Measurements from ENCODE around the gene ACTN1.
A peak's percentile ranks its signal among the peaks of the same experiment; 100 is the strongest.

Gene ACTN1

DNA sequence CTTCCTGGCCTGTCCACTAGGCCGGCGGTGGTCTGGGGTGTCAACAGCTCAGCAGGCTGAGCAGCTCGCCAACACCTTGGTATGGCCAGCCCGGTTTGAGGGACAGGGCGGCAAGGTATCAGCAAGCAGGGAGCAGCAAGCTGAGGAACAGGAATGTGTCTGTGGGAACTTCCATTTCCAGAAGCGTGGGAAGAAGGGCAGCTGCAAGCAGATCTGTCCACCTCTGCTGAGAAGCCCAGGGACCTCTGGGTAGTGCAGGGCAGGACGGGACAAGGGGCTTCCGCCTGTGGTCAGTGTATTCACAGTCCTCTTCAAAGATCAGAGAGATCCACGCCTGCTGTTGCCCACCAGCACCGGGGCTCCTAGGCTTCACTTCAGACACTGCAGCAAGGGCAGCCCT lies 36.0 kb downstream of the ACTN1 start:
- ChIA-PET POLR2A (no interaction called here), CTCF (no interaction called here)
- no peak for DNase-seq (ENCODE audit: extremely low spot score)
- TF ChIP-seq HDGF (IDR thresholded peaks at IDR 0.05; ENCODE audit: borderline replicate concordance) (no peak), CTBP1 (IDR thresholded peaks at IDR 0.05; ENCODE audit: borderline replicate concordance) (no peak), BHLHE40 (IDR thresholded peaks at IDR 0.05; ENCODE audit: borderline replicate concordance) (no peak), FOXM1 (IDR thresholded peaks at IDR 0.05; ENCODE audit: borderline replicate concordance) (no peak), L3MBTL2 (conservative IDR thresholded peaks at IDR 0.05) (no peak), SP1 (IDR thresholded peaks at IDR 0.05) (no peak), NFRKB (IDR thresholded peaks at IDR 0.05) (no peak), LEF1 (IDR thresholded peaks at IDR 0.05; ENCODE audit: borderline replicate concordance) (no peak), ELF4 (IDR thresholded peaks at IDR 0.05) (no peak)
- TF ChIP-seq, protein P1, sequence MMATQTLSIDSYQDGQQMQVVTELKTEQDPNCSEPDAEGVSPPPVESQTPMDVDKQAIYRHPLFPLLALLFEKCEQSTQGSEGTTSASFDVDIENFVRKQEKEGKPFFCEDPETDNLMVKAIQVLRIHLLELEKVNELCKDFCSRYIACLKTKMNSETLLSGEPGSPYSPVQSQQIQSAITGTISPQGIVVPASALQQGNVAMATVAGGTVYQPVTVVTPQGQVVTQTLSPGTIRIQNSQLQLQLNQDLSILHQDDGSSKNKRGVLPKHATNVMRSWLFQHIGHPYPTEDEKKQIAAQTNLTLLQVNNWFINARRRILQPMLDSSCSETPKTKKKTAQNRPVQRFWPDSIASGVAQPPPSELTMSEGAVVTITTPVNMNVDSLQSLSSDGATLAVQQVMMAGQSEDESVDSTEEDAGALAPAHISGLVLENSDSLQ (IDR thresholded peaks at IDR 0.05) = no peak

DNA sequence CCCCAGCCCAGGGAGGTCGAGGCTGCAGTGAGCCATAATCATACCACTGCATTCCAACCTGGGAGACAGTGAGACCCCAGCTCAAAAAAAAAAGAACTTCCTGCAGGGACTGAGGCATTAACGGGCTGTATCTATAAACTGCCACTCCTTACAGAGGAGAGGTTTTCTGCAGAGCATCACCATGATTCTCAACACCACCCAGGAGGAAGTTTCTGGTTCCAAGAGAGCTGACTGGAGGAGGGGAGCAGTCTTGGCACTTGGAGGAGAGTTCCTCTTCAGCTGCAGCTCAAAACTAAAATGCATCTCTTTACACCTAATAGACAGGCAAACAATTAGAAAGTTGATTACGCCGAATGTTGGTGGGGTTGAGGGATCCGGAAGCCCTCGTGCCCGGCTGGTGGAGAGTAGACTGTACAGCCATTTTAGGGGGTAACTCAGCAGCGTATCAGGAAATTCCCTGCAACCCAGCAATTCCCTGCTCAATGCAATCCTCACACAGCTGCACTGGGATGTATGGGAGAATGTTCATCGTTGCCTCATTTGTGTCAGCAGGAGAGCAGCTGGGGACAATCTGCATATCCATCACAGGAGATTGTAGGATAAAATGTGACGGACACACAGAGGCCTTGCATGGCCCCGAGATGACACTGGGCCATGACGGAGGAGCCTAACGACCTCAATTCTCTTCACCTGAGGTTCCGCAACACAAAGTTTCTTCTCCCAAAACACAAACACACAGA lies 36.6 kb downstream of the ACTN1 start:
- POLR2A ChIA-PET = interaction anchor here (0.6 kb wide), 1 partner anchor 35 kb away, joined by 3 read pairs; no protein-coding TSS in a partner anchor
- TF ChIP-seq SUZ12 (IDR thresholded peaks at IDR 0.05) (no peak), FOXA1 (IDR thresholded peaks at IDR 0.05) (no peak), L3MBTL2 (conservative IDR thresholded peaks at IDR 0.05) (no peak), ZNF384 (IDR thresholded peaks at IDR 0.05) (no peak)
- CTCF ChIA-PET = interaction anchor here (0.6 to 0.7 kb wide), 3 partner anchors 9 to 163 kb away, joined by 3 to 4 read pairs (median 3); no protein-coding TSS in a partner anchor
- no peak for DNase-seq (ENCODE audit: extremely low spot score)

DNA sequence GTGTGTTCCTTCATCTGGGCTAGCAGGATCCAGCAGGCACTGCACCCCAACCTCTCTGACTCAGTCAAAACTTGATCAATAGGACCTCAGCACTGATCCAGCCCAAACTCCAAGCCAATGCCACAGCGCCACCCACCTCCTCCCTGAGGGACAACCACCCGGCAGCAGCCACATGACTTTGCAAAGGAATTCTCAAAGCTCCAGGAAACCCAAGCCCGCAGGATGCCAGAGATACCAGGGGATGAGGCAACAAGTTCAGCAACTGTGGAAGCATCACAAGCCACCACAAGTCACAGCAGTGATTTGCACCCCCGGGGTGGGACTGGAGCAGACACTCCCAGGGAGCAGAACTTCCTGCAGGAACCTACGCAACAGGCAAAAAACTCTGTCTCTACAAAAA lies 37.3 kb downstream of the ACTN1 start:
- CTCF ChIA-PET = interaction anchor here (0.6 to 0.7 kb wide), 3 partner anchors 9 to 164 kb away, joined by 3 to 4 read pairs (median 3); no protein-coding TSS in a partner anchor
- TF ChIP-seq FOXK2 (IDR thresholded peaks at IDR 0.05) (no peak), CTBP1 (IDR thresholded peaks at IDR 0.05; ENCODE audit: borderline replicate concordance) (no peak), FOXM1 (IDR thresholded peaks at IDR 0.05; ENCODE audit: borderline replicate concordance) (no peak), SUZ12 (IDR thresholded peaks at IDR 0.05) (no peak), LEF1 (IDR thresholded peaks at IDR 0.05; ENCODE audit: borderline replicate concordance) (no peak), SP1 (IDR thresholded peaks at IDR 0.05) (no peak), ARNT (IDR thresholded peaks at IDR 0.05) (no peak), BHLHE40 (IDR thresholded peaks at IDR 0.05; ENCODE audit: borderline replicate concordance) (no peak), TARDBP (IDR thresholded peaks at IDR 0.05) (no peak)
- TF ChIP-seq, protein P1 (IDR thresholded peaks at IDR 0.05) = no peak
- POLR2A ChIA-PET = interaction anchor here (0.6 kb wide), 1 partner anchor 36 kb away, joined by 3 read pairs; no protein-coding TSS in a partner anchor
- peak; percentile 30 for DNase-seq (ENCODE audit: extremely low spot score)

DNA sequence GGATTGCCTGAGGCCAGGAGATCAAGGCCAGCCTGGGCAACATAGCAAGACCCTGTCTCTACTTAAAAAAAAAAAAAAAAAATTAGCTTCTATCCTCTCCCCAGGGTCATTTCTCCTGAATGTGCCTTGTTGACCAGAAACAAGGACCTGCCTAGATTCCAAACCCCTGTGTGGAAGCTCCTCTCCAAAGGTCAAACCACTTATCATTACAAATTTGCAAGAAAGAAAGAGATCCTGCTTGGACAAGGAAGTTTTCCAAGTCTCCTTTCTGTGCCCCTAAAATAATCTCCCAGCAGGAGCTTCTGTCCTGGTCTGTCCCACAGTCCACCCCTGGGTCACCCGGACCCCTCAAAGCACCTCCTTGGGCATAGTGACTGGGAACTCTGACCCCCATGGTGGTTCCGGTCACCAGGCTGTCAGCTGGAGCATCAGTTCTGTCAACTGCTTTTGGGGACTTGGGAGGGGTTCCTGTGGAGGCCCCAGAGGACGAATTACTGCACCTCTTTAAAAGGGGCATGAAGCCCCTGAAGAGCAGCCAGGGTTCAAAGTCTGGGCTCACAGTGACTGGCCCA lies 38.4 kb downstream of the ACTN1 start:
- ChIA-PET POLR2A (no interaction called here), CTCF (interaction anchor here (0.6 to 0.9 kb wide), 2 partner anchors 78 to 320 kb away, joined by 4 read pairs; no protein-coding TSS in a partner anchor)
- no peak for DNase-seq (ENCODE audit: extremely low spot score)
- TF ChIP-seq TARDBP (IDR thresholded peaks at IDR 0.05) (no peak), HDGF (IDR thresholded peaks at IDR 0.05; ENCODE audit: borderline replicate concordance) (no peak)

DNA sequence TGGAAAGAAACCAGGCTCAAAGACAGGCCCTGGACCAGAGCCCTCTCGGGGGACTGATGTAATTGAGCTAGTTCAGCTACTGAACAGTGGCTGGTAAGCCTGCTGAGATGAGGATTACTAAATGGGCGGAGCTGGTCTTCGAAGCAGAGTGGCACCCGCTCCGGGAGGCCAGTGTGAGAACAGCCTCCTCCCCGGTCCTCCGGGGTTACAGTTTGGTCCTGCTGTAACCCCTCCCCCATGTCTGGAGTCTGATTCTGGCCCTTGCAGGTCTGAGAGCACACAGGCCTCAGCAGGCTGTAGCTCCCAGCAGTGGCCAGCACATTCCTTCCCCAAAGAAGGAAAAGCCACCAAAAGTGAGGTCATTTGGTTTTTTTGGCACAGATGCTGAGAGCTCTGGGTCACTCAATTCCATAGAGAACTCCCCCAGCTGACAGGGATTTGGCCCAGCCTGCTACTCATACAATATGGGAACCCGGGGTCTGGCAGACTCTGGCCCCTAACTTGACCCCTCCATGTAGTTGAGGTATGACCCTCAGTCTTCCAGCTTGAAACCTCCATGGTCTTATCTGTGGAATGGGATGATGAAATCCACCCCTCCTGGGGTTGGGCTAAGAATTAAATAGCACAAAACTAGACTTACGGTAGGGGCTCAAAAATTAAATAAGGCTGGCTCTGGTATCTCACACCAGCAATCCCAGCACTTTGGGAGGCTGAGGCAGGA lies 39.0 kb downstream of the ACTN1 start:
- ChIA-PET CTCF (interaction anchor here (0.6 to 1.1 kb wide), 4 partner anchors 30 to 319 kb away, joined by 3 to 4 read pairs (median 4); no protein-coding TSS in a partner anchor), POLR2A (interaction anchor here (0.8 to 1.4 kb wide), 3 partner anchors 8 to 40 kb away, joined by 3 to 8 read pairs (median 3); partner anchors contain the start of gene ACTN1)
- DNase-seq (ENCODE audit: extremely low spot score) = peak; percentile 67
- no peak for TF ChIP-seq FOXM1 (IDR thresholded peaks at IDR 0.05; ENCODE audit: borderline replicate concordance)
- TF ChIP-seq, protein P1 (IDR thresholded peaks at IDR 0.05) = peak; percentile 71

DNA sequence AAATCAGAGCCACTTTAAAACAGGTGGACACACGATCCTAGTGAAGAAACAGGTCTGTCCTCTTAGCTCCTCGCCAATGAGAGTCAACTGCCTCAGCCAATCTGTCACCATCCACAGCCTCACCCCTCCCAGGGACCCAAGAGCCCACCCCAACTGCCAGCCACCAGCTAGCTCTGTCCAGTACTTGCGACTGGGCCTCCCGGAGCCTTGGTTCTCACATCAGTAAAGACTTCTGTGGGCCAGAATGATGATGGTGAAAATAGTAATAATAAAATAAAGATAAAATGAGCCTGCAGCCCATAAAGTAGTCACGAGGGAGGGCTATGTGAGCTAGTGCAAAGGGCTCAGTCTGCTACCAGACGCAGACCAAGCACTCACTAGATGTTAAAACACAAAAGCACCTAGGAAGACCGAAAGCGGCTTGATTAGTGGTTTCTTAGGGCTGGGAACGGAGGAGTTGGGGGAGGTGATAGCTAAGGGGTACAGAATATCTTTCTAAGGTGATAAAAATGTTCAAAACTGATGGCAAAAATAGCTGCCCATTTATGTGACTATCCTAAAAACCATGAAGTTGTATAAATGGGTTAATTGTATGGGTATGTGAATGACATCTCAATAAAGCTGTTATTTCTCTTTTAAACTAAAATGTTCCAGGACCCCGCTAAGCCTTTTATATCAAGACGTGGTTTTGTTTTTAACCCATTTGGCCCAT lies 39.8 kb downstream of the ACTN1 start:
- ChIA-PET POLR2A (interaction anchor here (0.8 to 1.4 kb wide), 3 partner anchors 9 to 40 kb away, joined by 3 to 8 read pairs (median 3); partner anchors contain the start of gene ACTN1), CTCF (interaction anchor here (0.7 to 1.1 kb wide), 2 partner anchors 29 to 41 kb away, joined by 3 read pairs; no protein-coding TSS in a partner anchor)
- TF ChIP-seq HDGF (IDR thresholded peaks at IDR 0.05; ENCODE audit: borderline replicate concordance) = no peak
- no peak for TF ChIP-seq TARDBP (IDR thresholded peaks at IDR 0.05)
- TF ChIP-seq NFRKB (IDR thresholded peaks at IDR 0.05) = no peak
- TF ChIP-seq ZNF384 (IDR thresholded peaks at IDR 0.05) = no peak
- TF ChIP-seq SUZ12 (IDR thresholded peaks at IDR 0.05) = no peak
- no peak for TF ChIP-seq ELF4 (IDR thresholded peaks at IDR 0.05)
- TF ChIP-seq FOXK2 (IDR thresholded peaks at IDR 0.05) = no peak
- TF ChIP-seq LEF1 (IDR thresholded peaks at IDR 0.05; ENCODE audit: borderline replicate concordance) = no peak
- DNase-seq (ENCODE audit: extremely low spot score) = no peak
